GM19099 (cell line): Measurements from ENCODE around the gene PRR23E.

ENCODE experiments used
- POLR2A ChIP-seq: IDR thresholded peaks from 3 replicates; pipeline ENCODE4 v1.6.1; 2011; ENCODE audit warnings: low read depth; ENCODE audit not compliant: insufficient read length; ENCODE audit errors: extremely low read depth

PRR23E gene, protein sequence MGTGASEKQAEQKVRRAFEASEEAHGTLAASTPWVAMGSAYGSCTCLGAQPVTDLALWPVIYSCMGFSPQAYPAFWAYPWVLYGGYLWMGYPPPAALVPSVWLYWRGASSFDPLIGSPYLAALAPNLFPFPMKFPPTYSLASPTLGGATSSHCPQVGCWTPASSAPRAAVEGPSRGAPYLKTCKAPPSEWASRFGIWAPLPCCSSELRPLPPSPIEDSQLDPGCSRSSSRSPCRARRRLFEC

DNA sequence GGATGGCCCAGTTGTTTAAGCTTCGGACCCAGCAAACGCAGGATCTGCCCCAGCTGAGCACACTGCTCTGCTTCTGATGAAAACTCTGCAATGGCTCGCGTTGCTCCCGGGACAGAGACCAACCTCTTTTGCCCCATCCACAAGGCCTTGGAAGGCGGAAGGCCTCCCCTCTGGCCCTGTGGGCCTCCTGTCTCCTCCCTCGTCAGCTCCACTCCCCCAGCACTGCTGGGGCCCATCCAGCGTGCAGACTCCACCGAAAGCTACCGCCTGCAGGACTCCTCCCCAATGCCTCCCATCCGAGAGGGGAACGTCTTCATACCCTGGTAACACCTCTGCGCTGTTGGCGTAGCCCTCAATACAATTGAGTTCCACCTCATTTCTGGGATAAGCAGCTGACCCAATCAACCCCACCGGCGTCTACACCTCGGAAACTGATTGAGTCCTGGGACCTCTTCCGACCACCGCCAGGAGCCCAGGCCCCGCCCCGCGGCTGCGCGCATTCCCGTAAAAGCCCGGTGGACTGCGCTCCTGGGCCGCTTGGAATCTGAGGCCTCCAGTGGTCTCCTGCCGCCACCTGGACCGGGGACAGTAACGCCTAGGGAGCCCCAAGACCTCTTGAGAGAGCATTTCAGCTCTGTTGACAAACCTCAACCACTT is at the start of gene PRR23E:
TSS of gene PRR23E (plus strand) at position 556 of the 657 bp plus-strand sequence. CDS start 3,555 bp downstream, outside the sequence.
- TF ChIP-seq POLR2A = no peak

DNA sequence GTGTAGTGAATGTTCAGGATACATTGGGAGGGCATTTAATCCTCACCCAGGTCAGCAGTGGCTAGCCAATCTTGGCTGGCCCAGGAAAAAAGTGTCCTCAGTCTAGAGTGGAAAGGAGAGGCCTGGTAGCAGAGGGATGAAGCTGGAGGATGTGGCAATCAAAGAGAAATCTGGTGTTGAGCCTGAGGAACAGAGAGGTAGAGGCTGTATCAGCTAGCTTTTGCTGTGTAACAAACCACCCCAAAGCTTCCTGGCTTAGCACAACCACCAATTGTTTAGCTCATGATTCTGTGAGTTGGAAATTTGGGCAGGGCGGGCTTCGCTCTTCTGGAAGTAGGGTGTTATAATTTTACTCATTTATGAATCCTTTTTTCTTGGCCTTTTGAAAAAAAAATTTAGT is 49.8 kb upstream of the PRR23E start:
- no peak for TF ChIP-seq POLR2A

DNA sequence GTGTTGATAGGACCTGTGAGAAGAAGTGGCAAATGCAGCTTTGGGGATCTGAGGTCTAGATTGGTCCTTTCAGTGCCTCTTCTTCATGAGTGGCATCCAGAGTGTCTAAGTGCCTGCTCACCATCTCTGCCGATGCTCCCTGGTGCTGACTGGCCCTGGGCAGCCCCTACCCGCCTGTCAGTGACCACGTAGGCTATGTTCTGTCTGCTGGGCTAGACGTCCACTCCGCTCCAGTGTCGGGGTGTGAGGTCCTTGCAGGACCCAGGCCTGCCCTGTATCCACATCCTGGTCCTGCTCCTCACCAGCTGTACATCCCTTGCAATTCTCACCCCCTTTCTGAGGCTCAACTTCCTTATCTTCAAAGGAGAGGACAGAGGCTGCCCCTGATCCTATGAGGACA is 48.3 kb upstream of the PRR23E start:
- TF ChIP-seq POLR2A = no peak

DNA sequence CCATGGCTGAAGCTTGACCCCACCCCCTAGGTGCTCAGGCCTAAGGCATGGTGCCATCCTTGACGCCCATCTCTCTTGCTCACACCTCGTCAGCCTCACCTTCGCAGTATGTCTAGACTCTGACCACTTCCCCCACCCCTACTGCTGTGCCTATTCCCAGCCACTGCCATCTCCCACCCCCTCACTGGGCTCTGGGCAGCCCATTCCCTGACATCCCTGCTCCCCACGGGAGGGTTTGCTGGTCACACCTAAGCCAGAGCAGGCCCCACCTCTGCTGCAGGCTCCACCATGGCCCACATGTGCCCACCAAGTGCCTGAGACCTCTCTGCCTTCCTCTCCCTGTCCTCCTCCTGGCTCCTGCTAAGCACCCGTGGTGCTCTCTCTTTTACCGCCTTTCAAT is 47.7 kb upstream of the PRR23E start:
- no peak for TF ChIP-seq POLR2A

DNA sequence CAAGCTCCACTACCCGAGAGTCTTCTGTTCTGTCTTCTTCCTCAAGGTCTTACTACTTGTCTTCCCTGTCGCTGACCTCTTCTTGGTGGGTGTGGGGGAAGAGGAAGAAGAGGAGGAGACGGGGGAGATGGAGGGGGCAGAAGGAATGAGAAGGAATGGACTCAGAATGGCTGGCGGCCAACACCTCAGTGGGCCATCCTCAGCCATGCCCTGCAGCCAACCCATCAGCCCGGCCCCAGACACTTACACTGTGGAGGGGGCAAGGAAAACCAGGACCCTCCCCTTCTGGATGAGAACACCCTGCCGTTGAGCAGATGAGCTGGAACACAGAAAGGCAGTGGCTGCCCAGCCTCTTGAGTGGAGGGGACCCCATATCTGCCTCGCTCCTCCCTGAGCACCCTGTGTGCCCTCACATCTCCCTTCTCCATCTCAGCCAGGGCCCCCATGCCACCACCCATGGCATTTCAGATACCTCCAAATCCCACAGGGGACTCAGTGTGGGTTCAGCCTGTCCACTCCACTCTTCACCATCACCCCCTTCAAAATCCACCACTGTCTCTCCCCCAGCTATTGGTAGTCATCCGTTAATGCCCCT is 45.5 kb upstream of the PRR23E start:
- TF ChIP-seq POLR2A = no peak

DNA sequence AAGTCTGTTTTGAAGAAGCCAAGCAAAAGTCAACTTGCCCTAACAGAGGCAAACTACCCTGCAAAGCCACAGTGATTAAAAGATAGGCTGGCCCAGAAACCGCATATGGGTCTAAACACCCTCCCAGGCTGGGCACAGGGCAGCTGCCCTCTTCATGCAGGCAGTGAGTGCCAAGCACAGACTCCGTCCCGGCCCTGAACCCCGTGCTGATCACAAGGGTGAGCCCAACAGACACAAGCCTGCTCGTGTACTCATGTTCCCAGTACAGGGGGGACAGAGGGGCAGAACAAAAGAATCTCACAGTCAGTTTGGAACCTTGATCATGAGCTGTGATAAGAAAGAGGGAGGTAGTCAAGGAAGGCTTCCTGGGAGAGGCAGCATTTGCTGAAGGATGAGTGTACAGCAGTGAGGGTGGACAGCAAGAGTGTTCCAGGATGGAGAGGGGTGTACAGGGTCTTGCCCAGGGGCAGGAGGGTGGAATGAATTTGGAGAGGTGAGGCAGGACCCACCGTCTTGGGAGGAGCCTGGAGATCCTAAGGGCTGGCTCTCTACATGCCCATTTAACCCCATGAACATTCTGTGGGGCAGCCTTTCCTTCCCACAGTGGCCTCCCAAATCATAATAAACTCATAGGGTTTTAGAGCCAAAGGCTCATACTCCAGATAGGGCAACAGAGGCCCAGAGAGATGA is 43.2 kb upstream of the PRR23E start:
- TF ChIP-seq POLR2A = no peak

DNA sequence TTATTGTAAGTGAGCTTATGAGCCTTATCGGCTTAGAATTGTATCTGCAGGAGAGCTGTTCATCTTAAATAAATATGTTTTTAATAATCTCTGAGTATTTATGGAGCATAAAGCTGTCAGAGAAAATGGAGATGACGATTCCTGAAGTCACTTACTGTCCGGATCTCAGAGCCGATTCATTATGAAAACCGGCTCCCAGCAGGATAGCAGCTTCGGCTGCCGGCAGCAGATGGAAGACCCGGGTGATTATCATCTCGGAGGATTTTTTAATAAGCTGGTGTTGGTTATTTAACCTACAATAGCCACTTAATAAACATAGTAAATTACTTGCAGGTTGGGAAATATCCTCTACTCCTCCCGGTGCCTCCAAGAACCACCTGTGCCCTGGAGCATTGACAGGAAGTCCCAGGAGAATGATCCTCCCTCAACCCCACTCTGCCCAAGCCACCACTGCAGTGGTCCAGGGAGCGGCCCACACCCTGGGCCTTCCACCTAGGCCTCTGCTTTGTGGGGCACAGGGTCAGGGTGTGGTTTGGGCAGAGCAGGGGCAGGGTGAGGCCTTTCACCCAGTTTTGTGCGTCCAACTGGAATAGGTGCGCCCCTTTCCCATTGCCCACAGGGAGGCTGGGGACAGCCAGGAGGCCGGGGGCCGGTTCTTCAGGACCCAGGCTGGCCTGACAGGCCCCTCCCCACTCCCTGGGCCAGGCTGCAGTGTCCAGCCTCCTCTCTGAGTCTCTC is 42.2 kb upstream of the PRR23E start:
- no peak for TF ChIP-seq POLR2A

DNA sequence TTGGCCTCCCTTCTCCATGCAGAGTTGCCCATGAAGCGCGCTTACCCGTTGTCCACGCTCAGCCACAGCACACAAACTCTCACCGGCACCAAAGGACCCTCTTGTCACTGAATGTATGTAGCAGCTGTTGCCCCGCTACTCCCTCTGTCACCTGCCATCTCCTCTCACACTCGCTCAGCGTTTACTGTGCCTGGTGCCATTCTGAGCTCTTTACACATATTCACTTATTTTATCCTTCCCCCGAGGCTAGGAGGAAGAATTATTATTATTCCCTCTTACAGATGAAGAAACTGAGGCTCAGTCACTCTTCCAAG is 41.7 kb upstream of the PRR23E start:
- no peak for TF ChIP-seq POLR2A

DNA sequence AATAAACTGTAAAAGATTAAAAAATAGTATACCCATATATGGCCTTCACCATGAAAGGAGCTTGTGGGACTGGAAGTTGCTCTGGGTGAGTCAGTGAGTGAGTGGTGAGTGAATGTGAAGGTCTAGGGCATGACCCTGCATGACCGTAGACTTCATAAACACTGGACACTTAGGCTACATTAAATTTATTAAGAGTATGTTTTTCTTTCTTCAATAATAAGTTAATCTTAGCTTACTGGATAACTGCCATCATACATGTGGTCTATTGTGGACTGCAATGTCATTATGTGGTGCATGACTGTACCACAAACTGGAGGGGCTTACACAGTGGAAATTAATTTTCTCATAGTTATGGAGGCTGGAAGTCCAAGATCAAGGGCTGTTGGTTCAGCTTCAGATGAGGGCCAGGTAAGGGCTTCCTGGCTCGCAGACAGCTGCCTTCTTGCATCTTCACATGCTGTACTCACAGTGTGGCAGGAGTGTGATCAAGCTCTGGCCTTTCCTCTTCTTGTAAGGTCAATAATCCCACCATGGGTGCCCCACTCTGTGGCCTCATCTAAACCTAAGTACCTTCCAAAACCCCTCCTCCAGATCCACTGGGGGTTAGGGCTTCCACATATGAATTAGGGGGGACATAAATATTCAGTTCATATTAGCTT is 40.8 kb upstream of the PRR23E start:
- no peak for TF ChIP-seq POLR2A

DNA sequence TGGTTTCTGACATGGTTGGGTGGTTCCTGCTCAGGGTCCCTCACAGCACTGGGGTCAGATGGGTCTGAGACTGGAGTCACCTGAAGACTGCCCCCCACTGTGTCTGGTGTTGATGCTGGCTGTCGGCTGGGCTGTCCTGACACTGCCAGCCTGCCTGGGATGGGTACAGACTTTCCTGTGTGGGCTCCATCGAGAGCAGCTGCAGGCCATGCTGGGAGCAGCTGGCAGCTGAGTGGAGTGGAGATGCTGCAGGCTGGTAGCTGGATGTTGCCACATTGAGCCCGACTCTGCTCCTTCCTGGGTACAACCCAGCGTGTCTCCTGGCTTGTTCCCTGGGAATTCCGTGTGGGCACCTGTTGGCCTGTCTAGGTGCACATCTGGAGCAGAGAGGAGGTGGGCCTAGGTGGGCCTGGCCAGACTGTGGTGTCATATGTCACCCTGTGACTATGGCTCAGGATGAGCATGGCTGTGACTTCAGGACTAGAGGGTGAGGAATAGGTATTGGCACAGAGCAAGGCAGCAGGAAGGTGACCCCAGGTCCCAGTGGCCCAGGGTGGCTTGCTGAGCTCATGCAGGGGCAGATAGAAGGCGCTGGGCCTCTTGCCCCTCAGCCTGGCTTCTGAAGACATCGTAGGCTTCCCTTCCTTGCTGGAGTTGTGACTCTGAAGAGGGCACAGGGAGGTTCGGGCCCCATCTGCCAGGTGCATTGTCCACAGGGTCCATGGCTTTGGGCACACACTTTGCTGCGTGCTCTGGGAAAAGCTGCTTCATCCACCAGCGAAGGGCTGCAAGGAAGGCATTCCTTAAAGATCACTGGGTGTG is 40.0 kb upstream of the PRR23E start:
- no peak for TF ChIP-seq POLR2A

DNA sequence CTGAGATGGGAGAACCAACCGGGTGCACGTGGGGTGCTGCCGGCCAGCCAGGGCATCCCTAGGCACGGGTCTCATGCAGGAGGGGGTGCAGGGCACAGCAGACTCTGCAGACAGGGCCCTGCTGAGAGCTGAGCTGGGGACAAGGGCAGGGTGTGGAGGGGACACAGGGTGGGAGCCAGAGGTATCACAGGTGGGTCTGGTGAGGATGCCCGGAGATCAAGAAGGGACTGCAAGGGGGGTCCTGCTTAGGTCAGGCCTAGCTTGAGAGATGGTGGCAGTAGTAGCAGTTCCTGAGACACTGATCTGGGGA is 39.5 kb upstream of the PRR23E start:
- TF ChIP-seq POLR2A = no peak

DNA sequence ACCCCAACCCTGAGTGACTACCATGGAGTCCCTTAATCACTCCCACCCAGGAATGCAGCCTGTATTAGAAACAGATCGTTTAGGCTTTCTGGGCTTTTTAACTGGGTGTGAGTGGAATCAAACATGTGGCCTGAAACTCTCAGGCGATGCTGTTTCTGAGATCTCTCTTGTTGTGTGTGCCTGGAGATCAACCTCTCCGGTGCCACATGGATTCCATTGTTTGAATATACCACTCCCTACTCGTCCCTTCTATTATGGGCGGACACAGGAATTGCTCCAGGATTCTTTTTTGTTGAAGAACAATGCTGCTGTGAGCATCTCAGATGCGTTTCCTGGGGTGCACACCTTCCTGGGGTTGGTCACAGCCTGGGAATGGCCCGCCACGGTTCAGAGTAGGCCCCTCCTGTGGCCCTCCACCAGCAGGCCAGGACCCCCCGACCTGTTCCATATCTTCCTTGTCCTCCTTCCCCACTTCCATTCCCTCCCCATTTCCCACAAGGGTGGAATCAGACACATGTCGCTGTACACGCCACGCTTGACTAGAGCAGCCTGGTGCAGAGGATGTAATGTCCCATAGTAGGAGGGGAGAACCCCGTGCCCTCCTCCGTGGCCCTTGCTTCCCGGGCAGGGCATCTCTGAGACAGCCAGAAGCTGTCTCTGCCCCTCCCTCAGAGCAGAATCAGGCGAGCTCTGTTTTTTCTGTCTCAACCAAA is 36.4 kb upstream of the PRR23E start:
- TF ChIP-seq POLR2A = no peak

DNA sequence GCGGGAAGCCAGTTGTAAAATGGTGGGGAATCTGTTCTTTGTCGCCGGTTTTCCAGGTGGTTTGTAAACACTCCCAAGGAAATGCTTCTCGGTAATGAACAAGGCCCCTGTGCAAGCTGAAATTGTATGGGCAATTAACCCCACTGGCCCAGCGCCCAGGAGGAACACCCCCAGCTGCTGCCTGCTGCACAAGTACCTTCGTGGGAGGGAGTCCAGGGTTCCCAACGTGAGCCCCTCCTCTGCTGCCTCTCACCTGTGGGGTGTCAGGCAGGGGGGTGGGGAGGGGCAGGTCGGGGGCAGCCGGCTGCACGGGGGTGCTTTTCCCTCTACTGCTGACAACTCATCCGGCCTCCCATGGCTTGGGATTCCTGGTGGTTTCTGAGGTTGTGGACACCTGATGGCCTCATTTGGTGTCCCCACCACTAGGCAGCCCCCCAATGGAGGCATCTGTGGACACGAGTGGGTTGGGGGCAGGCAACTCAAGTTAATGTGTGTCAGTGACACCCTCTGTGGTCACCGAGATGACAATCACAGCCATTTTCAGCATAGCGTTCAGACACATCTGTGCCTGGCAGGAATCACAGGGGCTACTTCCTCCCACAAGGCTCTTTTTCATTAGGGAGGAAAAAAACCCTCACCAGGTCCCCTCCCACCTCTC is 35.6 kb upstream of the PRR23E start:
- TF ChIP-seq POLR2A = no peak
